Sigmoid colon (tissue), 4 donors: ENCODE results near the gene CST9.

Source experiments
- POLR2A ChIP-seq, 2 donors: fragments of 450-650 bp; IDR thresholded peaks; one replicate each; pipeline ENCODE4 v1.6.1; 2016; ENCODE audit warnings: antibody characterized with exemption in 2 of 2, mild to moderate bottlenecking in 2 of 2, moderate library complexity in 2 of 2
- POLR2AphosphoS5 ChIP-seq, 4 donors: sonication (generic); formaldehyde crosslinking; IDR thresholded peaks; one replicate each; pipeline ENCODE4 v1.6.1; 2017; ENCODE audit warnings: antibody characterized with exemption in 4 of 4
- TF ChIP-seq, protein P1 (sequence below), 4 experiments: fragments of 450-650 bp in 3 of 4; fragments of 200-600 bp in 1 of 4; IDR thresholded peaks; one replicate each; pipeline ENCODE4 v1.5.1; 2016 to 2019; ENCODE audit warnings: antibody characterized with exemption in 4 of 4, mild to moderate bottlenecking in 3 of 4, moderate library complexity in 2 of 4

DNA sequence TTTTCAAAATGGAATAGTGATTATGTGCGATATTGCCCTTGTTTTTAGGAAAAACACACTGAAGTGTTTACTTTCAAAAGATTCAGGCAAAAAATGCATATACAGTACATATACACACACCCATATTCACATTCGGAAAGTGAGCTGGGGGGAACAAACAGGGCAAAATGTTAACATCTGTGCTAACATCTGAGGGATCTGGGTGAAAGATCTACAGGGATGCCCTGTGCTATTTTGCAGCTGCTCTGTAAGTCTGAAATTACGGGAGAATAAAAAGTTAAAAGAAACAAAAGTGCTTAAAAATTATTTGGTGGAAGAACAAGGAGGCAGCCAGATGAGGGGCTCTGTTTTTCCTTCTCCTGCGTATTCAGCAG lies 31.2 kb upstream of the CST9 start:
- TF ChIP-seq POLR2AphosphoS5 (IDR thresholded peaks at IDR 0.05) (no peak), POLR2A (IDR thresholded peaks at IDR 0.05) (no peak)
- TF ChIP-seq, protein P1, sequence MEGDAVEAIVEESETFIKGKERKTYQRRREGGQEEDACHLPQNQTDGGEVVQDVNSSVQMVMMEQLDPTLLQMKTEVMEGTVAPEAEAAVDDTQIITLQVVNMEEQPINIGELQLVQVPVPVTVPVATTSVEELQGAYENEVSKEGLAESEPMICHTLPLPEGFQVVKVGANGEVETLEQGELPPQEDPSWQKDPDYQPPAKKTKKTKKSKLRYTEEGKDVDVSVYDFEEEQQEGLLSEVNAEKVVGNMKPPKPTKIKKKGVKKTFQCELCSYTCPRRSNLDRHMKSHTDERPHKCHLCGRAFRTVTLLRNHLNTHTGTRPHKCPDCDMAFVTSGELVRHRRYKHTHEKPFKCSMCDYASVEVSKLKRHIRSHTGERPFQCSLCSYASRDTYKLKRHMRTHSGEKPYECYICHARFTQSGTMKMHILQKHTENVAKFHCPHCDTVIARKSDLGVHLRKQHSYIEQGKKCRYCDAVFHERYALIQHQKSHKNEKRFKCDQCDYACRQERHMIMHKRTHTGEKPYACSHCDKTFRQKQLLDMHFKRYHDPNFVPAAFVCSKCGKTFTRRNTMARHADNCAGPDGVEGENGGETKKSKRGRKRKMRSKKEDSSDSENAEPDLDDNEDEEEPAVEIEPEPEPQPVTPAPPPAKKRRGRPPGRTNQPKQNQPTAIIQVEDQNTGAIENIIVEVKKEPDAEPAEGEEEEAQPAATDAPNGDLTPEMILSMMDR (IDR thresholded peaks at IDR 0.05), result no peak
